ENCODE data around the gene SCN4B.

DNA sequence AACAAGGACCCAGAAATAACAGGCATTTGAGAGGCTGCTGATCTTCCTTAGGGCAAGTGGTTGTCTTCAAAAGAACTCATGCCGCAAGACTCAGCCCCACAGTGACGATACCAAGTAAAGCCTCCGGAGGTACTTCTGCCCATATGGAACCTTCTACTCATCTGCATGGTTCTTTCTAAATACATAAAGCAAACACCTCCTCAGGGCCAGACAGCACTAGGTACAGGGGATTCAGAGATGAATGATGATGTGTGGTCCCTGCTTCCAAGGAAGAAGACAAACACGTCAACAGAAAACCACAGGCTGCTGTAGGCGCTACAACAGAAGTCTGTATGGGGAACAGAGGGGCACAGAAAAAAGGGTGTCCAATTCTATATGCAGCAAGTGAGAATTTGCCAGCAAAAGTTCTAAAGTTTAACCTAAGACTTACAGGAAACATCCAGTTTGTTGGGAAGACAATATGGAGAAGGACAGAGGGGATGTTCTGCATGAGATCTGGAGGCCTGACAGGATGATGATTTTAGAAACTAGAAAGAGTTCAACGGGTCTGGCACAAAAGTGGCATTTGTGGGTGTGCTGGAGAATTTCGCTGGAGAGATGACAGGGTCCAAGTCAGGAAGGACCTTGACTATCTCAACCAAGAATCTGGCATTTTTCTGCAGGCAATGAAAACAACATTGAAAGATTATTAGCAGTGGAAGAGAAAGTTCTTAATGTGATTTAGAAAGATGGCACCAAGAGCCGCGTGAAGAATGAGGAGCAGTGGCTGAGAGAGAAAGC is 48.5 kb upstream of the SCN4B start:
- no peak for TF ChIP-seq POLR2A (IDR thresholded peaks at IDR 0.05)
- TF ChIP-seq, protein P1, sequence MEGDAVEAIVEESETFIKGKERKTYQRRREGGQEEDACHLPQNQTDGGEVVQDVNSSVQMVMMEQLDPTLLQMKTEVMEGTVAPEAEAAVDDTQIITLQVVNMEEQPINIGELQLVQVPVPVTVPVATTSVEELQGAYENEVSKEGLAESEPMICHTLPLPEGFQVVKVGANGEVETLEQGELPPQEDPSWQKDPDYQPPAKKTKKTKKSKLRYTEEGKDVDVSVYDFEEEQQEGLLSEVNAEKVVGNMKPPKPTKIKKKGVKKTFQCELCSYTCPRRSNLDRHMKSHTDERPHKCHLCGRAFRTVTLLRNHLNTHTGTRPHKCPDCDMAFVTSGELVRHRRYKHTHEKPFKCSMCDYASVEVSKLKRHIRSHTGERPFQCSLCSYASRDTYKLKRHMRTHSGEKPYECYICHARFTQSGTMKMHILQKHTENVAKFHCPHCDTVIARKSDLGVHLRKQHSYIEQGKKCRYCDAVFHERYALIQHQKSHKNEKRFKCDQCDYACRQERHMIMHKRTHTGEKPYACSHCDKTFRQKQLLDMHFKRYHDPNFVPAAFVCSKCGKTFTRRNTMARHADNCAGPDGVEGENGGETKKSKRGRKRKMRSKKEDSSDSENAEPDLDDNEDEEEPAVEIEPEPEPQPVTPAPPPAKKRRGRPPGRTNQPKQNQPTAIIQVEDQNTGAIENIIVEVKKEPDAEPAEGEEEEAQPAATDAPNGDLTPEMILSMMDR (IDR thresholded peaks at IDR 0.05): no peak
